Measurements from ENCODE around the gene PKIG. TPM values are rescaled to one million over a fixed set of nuclear protein-coding genes. Genes with fewer than 3 reads are reported as not detected.

PKIG gene
- polyA plus RNA-seq, 1 of the 3 experiments (the other 2 are of a cell fraction): 92.9 TPM

DNA sequence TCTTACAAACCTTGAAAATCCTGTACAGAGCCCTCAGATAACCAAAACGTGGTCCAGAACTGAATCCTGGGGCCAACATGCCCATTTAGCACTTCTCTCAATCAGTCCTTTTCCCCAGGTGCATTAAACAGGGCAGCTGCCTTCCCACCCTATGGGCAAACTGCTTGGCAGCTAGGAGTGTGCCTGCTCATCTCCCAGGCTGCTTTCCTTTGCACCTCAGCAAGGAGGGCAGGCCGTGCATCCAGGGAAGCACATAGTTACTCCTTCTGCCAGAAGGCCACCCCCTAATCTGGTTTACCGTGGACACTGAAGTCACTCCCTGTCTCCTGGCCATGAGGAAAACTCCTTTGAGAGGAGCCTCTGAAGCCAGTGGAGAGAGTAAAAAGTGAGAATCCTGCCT, 10.0 kb downstream of the PKIG start:
- no peak for DNase-seq
- CTCF ChIA-PET: no interaction called here
- Histone ChIP-seq H3K9me2 (no peaks in the 10 kb centered on the region), H3K27me3 (ENCODE audit: insufficient read depth) (no peaks in the 10 kb centered on the region), H3K9me3 (no peaks in the 10 kb centered on the region), H3K4me1 (ENCODE audit: control insufficient read depth in 1 of 2, insufficient read depth in 2 of 2, low read depth in 1 of 2, low read length in 1 of 2) (peaks cover 0 to 6% of the 10 kb centered on the region in 2 experiments; a peak in 2 of 4 replicates), H3K27ac (ENCODE audit: low read depth in 2 of 2, low read length in 1 of 2) (no peak overlapping the region), H3K4me3 (ENCODE audit: low read depth in 2 of 2, low read length in 1 of 2) (no peak overlapping the region), H3K36me3 (replicated peaks in 1 of 2; ENCODE audit: control insufficient read depth in 1 of 2, insufficient read depth in 2 of 2, low read length in 1 of 2) (peaks cover 4 to 6% of the 10 kb centered on the region in 2 experiments), H2AFZ (ENCODE audit: low read depth) (no peak overlapping the region), H3F3A (replicated peaks; ENCODE audit: insufficient read depth) (peaks cover 5% of the 10 kb centered on the region), H3K4me2 (no peak overlapping the region), H4K20me1 (ENCODE audit: insufficient read depth) (no peaks in the 10 kb centered on the region), H3K79me2 (ENCODE audit: insufficient read depth) (peaks cover 9% of the 10 kb centered on the region; the same call in 1 of the 2 replicates), H3K9ac (no peak overlapping the region)
- WGBS (ENCODE audit: low lambda C conversion rate): 64% methylated on average over 2 of the region's 3 CpGs
- POLR2A ChIA-PET: no interaction called here
- no peak for TF ChIP-seq SIN3A (IDR thresholded peaks at IDR 0.05; ENCODE audit: borderline replicate concordance, low read depth, low read length)
- TF ChIP-seq, protein P1, sequence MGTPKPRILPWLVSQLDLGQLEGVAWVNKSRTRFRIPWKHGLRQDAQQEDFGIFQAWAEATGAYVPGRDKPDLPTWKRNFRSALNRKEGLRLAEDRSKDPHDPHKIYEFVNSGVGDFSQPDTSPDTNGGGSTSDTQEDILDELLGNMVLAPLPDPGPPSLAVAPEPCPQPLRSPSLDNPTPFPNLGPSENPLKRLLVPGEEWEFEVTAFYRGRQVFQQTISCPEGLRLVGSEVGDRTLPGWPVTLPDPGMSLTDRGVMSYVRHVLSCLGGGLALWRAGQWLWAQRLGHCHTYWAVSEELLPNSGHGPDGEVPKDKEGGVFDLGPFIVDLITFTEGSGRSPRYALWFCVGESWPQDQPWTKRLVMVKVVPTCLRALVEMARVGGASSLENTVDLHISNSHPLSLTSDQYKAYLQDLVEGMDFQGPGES (IDR thresholded peaks at IDR 0.05; ENCODE audit: low read depth, low read length): no peak
- no peak for TF ChIP-seq EP300 (IDR thresholded peaks at IDR 0.05; ENCODE audit: borderline replicate concordance in 1 of 2, low read depth in 1 of 2, low read length in 1 of 2)
- TF ChIP-seq GABPA (IDR thresholded peaks at IDR 0.05; ENCODE audit: low read depth): no peak
- TF ChIP-seq RAD21 (IDR thresholded peaks at IDR 0.05; ENCODE audit: low read length): no peak
- TF ChIP-seq TAF1 (IDR thresholded peaks at IDR 0.05; ENCODE audit: borderline replicate concordance, low read depth, low read length): no peak
- no peak for TF ChIP-seq EZH2phosphoT487 (IDR thresholded peaks at IDR 0.05; ENCODE audit: borderline replicate concordance, low read depth)
- no peak for TF ChIP-seq RFX5 (IDR thresholded peaks at IDR 0.05; ENCODE audit: low read length)
- no peak for TF ChIP-seq RCOR1 (IDR thresholded peaks at IDR 0.05; ENCODE audit: low read length)
- TF ChIP-seq MEF2A (IDR thresholded peaks at IDR 0.05; ENCODE audit: borderline replicate concordance, low read depth): no peak
- TF ChIP-seq MXI1 (IDR thresholded peaks at IDR 0.05; ENCODE audit: low read depth, low read length): no peak
- TF ChIP-seq, protein P2, sequence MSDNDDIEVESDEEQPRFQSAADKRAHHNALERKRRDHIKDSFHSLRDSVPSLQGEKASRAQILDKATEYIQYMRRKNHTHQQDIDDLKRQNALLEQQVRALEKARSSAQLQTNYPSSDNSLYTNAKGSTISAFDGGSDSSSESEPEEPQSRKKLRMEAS (IDR thresholded peaks at IDR 0.05; ENCODE audit: low read depth): no peak
- no peak for TF ChIP-seq SMC3 (IDR thresholded peaks at IDR 0.05; ENCODE audit: low read depth, low read length)
- TF ChIP-seq, protein P3, sequence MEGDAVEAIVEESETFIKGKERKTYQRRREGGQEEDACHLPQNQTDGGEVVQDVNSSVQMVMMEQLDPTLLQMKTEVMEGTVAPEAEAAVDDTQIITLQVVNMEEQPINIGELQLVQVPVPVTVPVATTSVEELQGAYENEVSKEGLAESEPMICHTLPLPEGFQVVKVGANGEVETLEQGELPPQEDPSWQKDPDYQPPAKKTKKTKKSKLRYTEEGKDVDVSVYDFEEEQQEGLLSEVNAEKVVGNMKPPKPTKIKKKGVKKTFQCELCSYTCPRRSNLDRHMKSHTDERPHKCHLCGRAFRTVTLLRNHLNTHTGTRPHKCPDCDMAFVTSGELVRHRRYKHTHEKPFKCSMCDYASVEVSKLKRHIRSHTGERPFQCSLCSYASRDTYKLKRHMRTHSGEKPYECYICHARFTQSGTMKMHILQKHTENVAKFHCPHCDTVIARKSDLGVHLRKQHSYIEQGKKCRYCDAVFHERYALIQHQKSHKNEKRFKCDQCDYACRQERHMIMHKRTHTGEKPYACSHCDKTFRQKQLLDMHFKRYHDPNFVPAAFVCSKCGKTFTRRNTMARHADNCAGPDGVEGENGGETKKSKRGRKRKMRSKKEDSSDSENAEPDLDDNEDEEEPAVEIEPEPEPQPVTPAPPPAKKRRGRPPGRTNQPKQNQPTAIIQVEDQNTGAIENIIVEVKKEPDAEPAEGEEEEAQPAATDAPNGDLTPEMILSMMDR (IDR thresholded peaks at IDR 0.05): no peak
- no peak for TF ChIP-seq JUND (IDR thresholded peaks at IDR 0.05)
- TF ChIP-seq FOXM1 (IDR thresholded peaks at IDR 0.05; ENCODE audit: low read depth): no peak
